ENCODE data around the gene KIF6.

The KIF6 gene

DNA sequence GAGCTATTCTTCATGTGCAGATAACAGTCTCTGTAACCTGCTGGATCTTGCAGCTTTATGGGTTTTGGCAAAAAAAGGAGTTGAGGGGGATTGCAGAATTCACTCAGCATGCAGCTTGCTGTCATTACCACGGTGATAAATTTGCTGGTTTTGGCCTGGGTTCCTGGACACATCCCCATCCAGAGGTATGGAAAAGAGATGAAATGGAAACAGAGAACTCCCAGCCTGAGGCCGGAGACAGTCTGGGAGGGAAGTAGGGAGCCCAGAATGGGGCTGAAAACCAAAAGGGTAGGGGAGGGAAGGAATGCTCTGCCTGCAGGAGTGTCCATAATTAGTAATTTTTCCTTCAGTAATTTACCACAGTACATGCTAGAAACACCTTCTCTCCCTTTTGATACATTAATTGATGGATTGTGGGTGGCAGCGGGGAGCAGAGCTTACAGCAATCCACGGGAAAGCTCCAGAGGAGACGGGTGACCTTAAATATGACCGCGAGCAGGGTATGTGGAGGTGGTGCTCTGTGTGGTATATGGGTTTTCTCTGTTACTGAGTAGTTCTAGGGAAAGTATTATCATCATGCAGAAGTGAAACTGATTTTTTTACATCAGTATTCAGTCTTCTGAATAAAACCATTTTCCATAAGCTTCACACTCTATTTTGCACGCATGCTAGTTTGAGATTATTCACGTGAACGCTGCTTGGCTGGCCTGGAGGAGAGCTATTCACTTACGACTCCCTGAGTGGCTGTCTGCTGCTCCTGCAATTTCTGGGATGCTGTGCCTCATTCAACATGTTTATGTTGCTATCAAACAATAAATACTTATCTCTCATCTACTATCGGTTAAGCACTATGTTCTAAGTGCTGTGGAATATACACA lies 336.4 kb downstream of the KIF6 start:
- no peak for TF ChIP-seq CTCF (IDR thresholded peaks at IDR 0.05; ENCODE audit: low read depth, low read length, missing control alignments)
- no peak overlapping the region for H3K4me3 ChIP-seq (replicated peaks; ENCODE audit: low read depth, low read length)
- DNase-seq (ENCODE audit: extremely low read depth, low read depth), result no peak

DNA sequence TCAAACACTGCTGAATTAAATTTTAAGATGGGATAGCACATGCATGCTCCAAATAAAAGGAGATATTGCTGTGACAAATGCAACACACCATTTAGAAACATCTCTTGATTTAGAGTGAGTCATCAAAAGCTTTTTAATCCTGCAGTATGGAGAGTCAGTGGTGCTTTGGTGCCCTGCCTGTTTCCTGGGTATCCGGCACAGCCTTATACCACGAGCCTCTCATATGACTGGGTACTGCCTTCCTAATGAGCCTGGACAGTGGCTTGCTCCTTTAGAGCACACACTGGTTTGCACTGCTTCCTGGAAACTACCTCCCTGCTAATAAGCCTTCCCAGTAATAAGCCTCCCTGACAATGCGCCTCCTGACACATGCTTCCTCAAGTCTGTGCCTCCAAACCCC lies 337.4 kb downstream of the KIF6 start:
- no peak for DNase-seq (ENCODE audit: extremely low read depth, low read depth)
- H3K4me3 ChIP-seq (replicated peaks; ENCODE audit: low read depth, low read length), result no peak overlapping the region
- TF ChIP-seq CTCF (IDR thresholded peaks at IDR 0.05; ENCODE audit: low read depth, low read length, missing control alignments), result no peak

- no peak overlapping the region for H3K4me3 ChIP-seq (replicated peaks; ENCODE audit: low read depth, low read length)
- TF ChIP-seq CTCF (IDR thresholded peaks at IDR 0.05; ENCODE audit: low read depth, low read length, missing control alignments), result no peak
- DNase-seq (ENCODE audit: extremely low read depth, low read depth), result no peak
Measured at GRCh38 chr6:39386487-39386886, 338.7 kb downstream of the KIF6 start.

GRCh38 chr6:39381550-39382140 lies 343.6 kb downstream of the KIF6 start:
- no peak for DNase-seq (ENCODE audit: extremely low read depth, low read depth)
- no peak for TF ChIP-seq CTCF (IDR thresholded peaks at IDR 0.05; ENCODE audit: low read depth, low read length, missing control alignments)
- no peak overlapping the region for H3K4me3 ChIP-seq (replicated peaks; ENCODE audit: low read depth, low read length)

GRCh38 chr6:39380837-39381549 lies 344.2 kb downstream of the KIF6 start:
- TF ChIP-seq CTCF (IDR thresholded peaks at IDR 0.05; ENCODE audit: low read depth, low read length, missing control alignments), result no peak
- no peak overlapping the region for H3K4me3 ChIP-seq (replicated peaks; ENCODE audit: low read depth, low read length)
- DNase-seq (ENCODE audit: extremely low read depth, low read depth), result no peak

- no peak overlapping the region for H3K4me3 ChIP-seq (replicated peaks; ENCODE audit: low read depth, low read length)
- DNase-seq (ENCODE audit: extremely low read depth, low read depth), result no peak
- no peak for TF ChIP-seq CTCF (IDR thresholded peaks at IDR 0.05; ENCODE audit: low read depth, low read length, missing control alignments)
Measured at GRCh38 chr6:39378960-39379425, 346.2 kb downstream of the KIF6 start.
